Measurements from ENCODE around the gene PIGR. TPM values are rescaled to one million over a fixed set of nuclear protein-coding genes. Genes with fewer than 3 reads are reported as not detected.

PIGR gene
- polyA plus RNA-seq, 2 of the 4 experiments (the other 2 are of a cell fraction), result 0.01 TPM; not detected in 1

GRCh38 chr1:206944703-206945102 is 1.6 kb downstream of the PIGR start:
- FAIRE-seq, result no peak
- POLR2A ChIA-PET, result no interaction called here
- WGBS (ENCODE audit: missing lambda C conversion rate), result 88% methylated on average over 5 of the region's 5 CpGs
- Histone ChIP-seq H3K4me1 (peaks cover 5% of the 10 kb centered on the region; the same call in 1 of the 3 replicates), H3K4me3 (no peak overlapping the region), H3K27ac (no peak overlapping the region), H3K9me3 (0 out of 3 replicates have a peak, but pooled peaks cover under 1% of the 10 kb centered on the region), H3K4me2 (no peak overlapping the region)
- TF ChIP-seq HMGXB4 (CRISPR knock-in tag; IDR thresholded peaks at IDR 0.05; ENCODE audit: borderline replicate concordance), result no peak
- no peak for TF ChIP-seq CTCF (IDR thresholded peaks at IDR 0.05)
- no peak for TF ChIP-seq ZC3H11A (IDR thresholded peaks at IDR 0.05)
- TF ChIP-seq RFX5 (IDR thresholded peaks at IDR 0.05), result no peak
- no peak for TF ChIP-seq MAZ (IDR thresholded peaks at IDR 0.05; ENCODE audit: borderline replicate concordance, low read depth, low read length)
- no peak for TF ChIP-seq CBX8 (IDR thresholded peaks at IDR 0.05)
- no peak for TF ChIP-seq JUN (IDR thresholded peaks at IDR 0.05)
- ATAC-seq, result no peak
- CTCF ChIA-PET, result interaction anchor here (1.0 to 4.1 kb wide), 4 partner anchors 9 to 38 kb away, joined by 4 to 17 read pairs (median 4); no protein-coding TSS in a partner anchor
- DNase-seq (ENCODE audit: low read depth in 1 of 2, low spot score in 1 of 2), result no peak

GRCh38 chr1:206941766-206942418 is 4.4 kb downstream of the PIGR start:
- ATAC-seq (no peak), FAIRE-seq (no peak), DNase-seq (ENCODE audit: low read depth in 1 of 2, low spot score in 1 of 2) (no peak)
- TF ChIP-seq NPAS2 (CRISPR knock-in tag; IDR thresholded peaks at IDR 0.05; ENCODE audit: borderline replicate concordance) (no peak), REST (IDR thresholded peaks at IDR 0.05) (no peak), CTCF (IDR thresholded peaks at IDR 0.05) (no peak), RNF2 (IDR thresholded peaks at IDR 0.05; ENCODE audit: borderline replicate concordance, low read depth) (no peak), PBX3 (IDR thresholded peaks at IDR 0.05) (no peak), CEBPB (IDR thresholded peaks at IDR 0.05) (no peak), ATOH8 (CRISPR knock-in tag; IDR thresholded peaks at IDR 0.05; ENCODE audit: low read depth) (no peak), PHF8 (IDR thresholded peaks at IDR 0.05; ENCODE audit: borderline replicate concordance, low read depth) (no peak), KDM1A (IDR thresholded peaks at IDR 0.05; ENCODE audit: low read depth) (no peak), NFE2L2 (conservative IDR thresholded peaks at IDR 0.05; ENCODE audit: low read length) (no peak)
- Histone ChIP-seq H3K4me1 (peaks cover 5% of the 10 kb centered on the region; the same call in 1 of the 3 replicates), H3K27ac (no peak overlapping the region), H3K4me2 (no peak overlapping the region), H3K4me3 (no peak overlapping the region), H3K9me3 (no peaks in the 10 kb centered on the region)
- POLR2A ChIA-PET, result no interaction called here
- CTCF ChIA-PET, result interaction anchor here (0.9 to 2.8 kb wide), 6 partner anchors 8 to 63 kb away, joined by 3 to 12 read pairs (median 6); no protein-coding TSS in a partner anchor
- WGBS (ENCODE audit: missing lambda C conversion rate), result 35% methylated on average over 6 of the region's 6 CpGs
